IMR-90 (cell line): Measurements from ENCODE around the gene ZG16B. TPM values are rescaled to one million over a fixed set of nuclear protein-coding genes. Genes with fewer than 3 reads are reported as not detected.

Source experiments
- ATAC-seq: fragments of 200-7000 bp; cut with Tn5 transposase; 2 replicates; pipeline ENCODE4 v1.9.1; 2020; ENCODE audit warnings: low read depth, mild to moderate bottlenecking, moderate library complexity
- BruUV-seq: library from RNA; stranded (reverse); fragments of 400-500 nt; replicated peaks from 2 replicates; lab custom pipeline; 2021; lab: Mats Ljungman, UMichigan
- CTCF ChIA-PET: fragments of 300-600 bp; formaldehyde crosslinking; extraction: SDS; loops from one replicate; lab custom pipeline; 2021; ENCODE audit warnings: antibody characterized with exemption; lab: Yijun Ruan, JAX
- POLR2A ChIA-PET: fragments of 300-600 bp; sonication (Branson Sonifier 250); formaldehyde crosslinking; loops from one replicate; lab custom pipeline; 2022; ENCODE audit warnings: antibody characterized with exemption; ENCODE audit not compliant: unreplicated experiment; lab: Charles Lee
- DNase-seq: peaks from one replicate; pipeline ENCODE4 v3.0.0; 2013
- H2AFZ ChIP-seq: replicated peaks from 2 replicates; pipeline ENCODE3; 2013; ENCODE audit warnings: low read length, mild to moderate bottlenecking; ENCODE audit not compliant: poor library complexity
- H2AK5ac ChIP-seq: 2 replicates; pipeline ENCODE4 v1.6.1; 2013; ENCODE audit warnings: low read depth, low read length, inconsistent platforms
- H2AK9ac ChIP-seq: replicated peaks from 2 replicates; pipeline ENCODE3; 2013; ENCODE audit warnings: mild to moderate bottlenecking, low read depth, low read length, moderate library complexity; ENCODE audit not compliant: poor library complexity
- H2BK120ac ChIP-seq: 2 replicates; pipeline ENCODE4 v1.6.1; 2013; ENCODE audit warnings: low read depth, low read length, inconsistent platforms
- H2BK15ac ChIP-seq: 3 replicates; pipeline ENCODE4 v1.6.1; 2013; ENCODE audit warnings: low read depth, low read length, inconsistent platforms
- H2BK20ac ChIP-seq: 2 replicates; pipeline ENCODE4 v1.6.1; 2013; ENCODE audit warnings: low read depth, mild to moderate bottlenecking, inconsistent platforms, low read length, moderate library complexity
- H2BK5ac ChIP-seq: 2 replicates; pipeline ENCODE4 v1.6.1; 2013; ENCODE audit warnings: mild to moderate bottlenecking, low read depth, low read length, inconsistent platforms; ENCODE audit not compliant: poor library complexity, severe bottlenecking
- H3K14ac ChIP-seq: replicated peaks from 2 replicates; pipeline ENCODE4 v1.6.1; 2013; ENCODE audit warnings: low read depth, low read length, inconsistent platforms
- H3K18ac ChIP-seq: 2 replicates; pipeline ENCODE4 v1.6.1; 2013; ENCODE audit warnings: low read depth, low read length, control low read depth
- H3K23ac ChIP-seq: 2 replicates; pipeline ENCODE4 v1.6.1; 2013; ENCODE audit warnings: low read depth, low read length, inconsistent platforms
- H3K27ac ChIP-seq: 2 replicates; pipeline ENCODE4 v1.5.1; 2013; ENCODE audit warnings: mild to moderate bottlenecking, control low read depth, low read length; ENCODE audit not compliant: insufficient read depth
- H3K27me3 ChIP-seq: 2 replicates; pipeline ENCODE4 v1.6.1; 2013; ENCODE audit warnings: low read length; ENCODE audit not compliant: control insufficient read depth, insufficient read depth
- H3K36me3 ChIP-seq: 2 replicates; pipeline ENCODE4 v1.6.1; 2013; ENCODE audit warnings: low read length, mixed read lengths; ENCODE audit not compliant: control insufficient read depth, insufficient read depth
- H3K4ac ChIP-seq: 2 replicates; pipeline ENCODE4 v1.6.1; 2013; ENCODE audit warnings: low read depth, low read length, inconsistent platforms
- H3K4me1 ChIP-seq: 2 replicates; pipeline ENCODE4 v1.6.1; 2013; ENCODE audit warnings: low read length, mixed read lengths; ENCODE audit not compliant: control insufficient read depth, insufficient read depth
- H3K4me2 ChIP-seq: 2 replicates; pipeline ENCODE4 v1.6.1; 2013; ENCODE audit warnings: low read depth, mild to moderate bottlenecking, control low read depth, low read length, moderate library complexity
- H3K4me3 ChIP-seq: 2 replicates; pipeline ENCODE4 v1.5.1; 2013; ENCODE audit warnings: low read depth, mild to moderate bottlenecking, control low read depth, low read length, moderate library complexity; ENCODE audit not compliant: insufficient read depth
- H3K56ac ChIP-seq: 2 replicates; pipeline ENCODE4 v1.6.1; 2013; ENCODE audit warnings: low read length, inconsistent platforms; ENCODE audit not compliant: insufficient read depth; ENCODE audit errors: extremely low read depth
- H3K79me1 ChIP-seq, 2 experiments: 2 replicates each; pipeline ENCODE4 v1.6.1; 2013; ENCODE audit warnings: low read length in 2 of 2, inconsistent platforms in 1 of 2, low read depth in 1 of 2
- H3K9ac ChIP-seq: 2 replicates; pipeline ENCODE4 v1.6.1; 2013; ENCODE audit warnings: low read depth, low read length, control low read depth
- H3K9me1 ChIP-seq: 2 replicates; pipeline ENCODE4 v1.6.1; 2013; ENCODE audit warnings: low read length, inconsistent platforms; ENCODE audit not compliant: insufficient read depth
- H3K9me3 ChIP-seq: 2 replicates; pipeline ENCODE4 v1.6.1; 2013; ENCODE audit warnings: low read length; ENCODE audit not compliant: control insufficient read depth, insufficient read depth
- H4K20me1 ChIP-seq: 2 replicates; pipeline ENCODE4 v1.6.1; 2013; ENCODE audit warnings: low read length, inconsistent platforms; ENCODE audit not compliant: insufficient read depth
- H4K5ac ChIP-seq: 2 replicates; pipeline ENCODE4 v1.6.1; 2013; ENCODE audit warnings: mild to moderate bottlenecking, low read depth, low read length, control low read depth
- H4K8ac ChIP-seq, 2 experiments: 2 replicates each; pipeline ENCODE4 v1.6.1; 2013; ENCODE audit warnings: low read depth in 2 of 2, low read length in 2 of 2, control low read depth in 1 of 2, inconsistent platforms in 1 of 2
- H4K91ac ChIP-seq: 2 replicates; pipeline ENCODE4 v1.6.1; 2013; ENCODE audit warnings: low read depth, low read length, inconsistent platforms; ENCODE audit not compliant: insufficient read depth
- BHLHE40 ChIP-seq: fragments of 150-350 bp; IDR thresholded peaks from 2 replicates; pipeline ENCODE4 v1.6.1; 2016; ENCODE audit warnings: mild to moderate bottlenecking, low read depth, low read length
- CHD1 ChIP-seq: IDR thresholded peaks from 2 replicates; pipeline ENCODE4 v1.6.1; 2012; ENCODE audit warnings: low read depth, low read length, improper control_type of control experiment
- MXI1 ChIP-seq: IDR thresholded peaks from 2 replicates; pipeline ENCODE4 v1.6.1; 2012; ENCODE audit warnings: low read depth, mild to moderate bottlenecking, low read length, moderate library complexity, borderline replicate concordance
- NFE2L2 ChIP-seq: fragments of 150-350 bp; IDR thresholded peaks from 2 replicates; pipeline ENCODE4 v1.6.1; 2016; ENCODE audit warnings: low read depth, mild to moderate bottlenecking, low read length
- RCOR1 ChIP-seq: IDR thresholded peaks from 2 replicates; pipeline ENCODE4 v1.6.1; 2012; ENCODE audit warnings: mild to moderate bottlenecking, low read length, improper control_type of control experiment; ENCODE audit not compliant: insufficient replicate concordance
- RFX5 ChIP-seq: IDR thresholded peaks from 2 replicates; pipeline ENCODE4 v1.8.0; 2012; ENCODE audit warnings: low read depth, mild to moderate bottlenecking, low read length, moderate library complexity
- USF2 ChIP-seq: fragments of 150-350 bp; IDR thresholded peaks from 2 replicates; pipeline ENCODE4 v1.6.1; 2017; ENCODE audit warnings: mild to moderate bottlenecking, antibody characterized with exemption, low read length, low read depth
- WGBS, 2 experiments: methylation state at CpG; one replicate each; pipeline versions ENCODE4 v1.1.5 to v1.1.7; 2013; ENCODE audit warnings: missing lambda C conversion rate in 2 of 2; ENCODE audit not compliant: insufficient read length in 1 of 2; ENCODE audit errors: extremely low coverage in 2 of 2; 5-methylcytosine and 5-hydroxymethylcytosine counted together
- dilution Hi-C: fragments of 300-500 bp; cut with HindIII; formaldehyde crosslinking; loops from one replicate; pipeline ENCODE4 v1.14.3; 2018; ENCODE audit warnings: low sequenced_read_pairs; ENCODE audit not compliant: unreplicated experiment
- in situ Hi-C: fragments of 300-500 bp; cut with MboI; formaldehyde crosslinking; loops from 3 replicates; pipeline ENCODE4 v1.14.3; 2019; ENCODE audit warnings: low sequenced_read_pairs, inconsistent platforms, mixed read lengths
- intact Hi-C: fragments of 100-400 bp; cut with micrococcal nuclease; formaldehyde crosslinking; loops from 2 replicates; pipeline ENCODE4 v1.10.0; 2022
- polyA plus RNA-seq, 3 experiments: library from polyadenylated mRNA; depleted of rRNA; stranded (reverse); fragments of >200 nt; gene quantifications; 2 replicates each; pipeline ENCODE4 v1.2.3, GENCODE V29; 2012; ENCODE audit warnings: low replicate concordance in 1 of 3
- total RNA-seq: library from RNA; depleted of rRNA; stranded (reverse); fragments of >200 nt; gene quantifications from 2 replicates; pipeline ENCODE4 v1.2.3, GENCODE V29; 2012

Gene ZG16B
- total and polyA plus RNA-seq, 2 of the 4 experiments (the other 2 are of a cell fraction) = 0.54 to 0.65 TPM

- H2BK120ac ChIP-seq = no peak overlapping the region
- no peak overlapping the region for H4K91ac ChIP-seq
- H3K9ac ChIP-seq = no peak overlapping the region
- no peak overlapping the region for H4K8ac ChIP-seq
- in situ Hi-C loops (no loop called here), intact Hi-C loops (no loop called here), dilution Hi-C loops (no loop called here)
- no peak overlapping the region for H3K4me3 ChIP-seq
- H4K20me1 ChIP-seq = no peaks in the 10 kb centered on the region
- H2BK20ac ChIP-seq = no peak overlapping the region
- H3K27ac ChIP-seq = no peak overlapping the region
- ChIA-PET POLR2A (no interaction called here), CTCF (no interaction called here)
- no TSS peak for BruUV-seq
- H2AFZ ChIP-seq = peak overlapping the region; percentile 58
- H3K23ac ChIP-seq = no peak overlapping the region
- no peak overlapping the region for H3K18ac ChIP-seq
- H3K4me1 ChIP-seq = 0 out of 2 replicates have a peak, but pooled peaks cover 2% of the 10 kb centered on the region
- DNase-seq = no peak
- H2AK9ac ChIP-seq = no peak overlapping the region
- H3K14ac ChIP-seq = no peak overlapping the region
- ATAC-seq = no peak
- H3K27me3 ChIP-seq = peaks cover 21% of the 10 kb centered on the region
- no peak overlapping the region for H2BK15ac ChIP-seq
- H3K4me2 ChIP-seq = no peak overlapping the region
- H3K36me3 ChIP-seq = no peaks in the 10 kb centered on the region
- 80% methylated on average over 1 of the region's 10 CpGs; no CpG with 5 or more reads in 1 of the 2 experiments for WGBS, 2 experiments
- H3K9me3 ChIP-seq = peaks cover 10% of the 10 kb centered on the region
- no peak overlapping the region for H4K5ac ChIP-seq
- H3K4ac ChIP-seq = no peak overlapping the region
- no peak overlapping the region for H2BK5ac ChIP-seq
- H2AK5ac ChIP-seq = no peak overlapping the region
- H3K79me1 ChIP-seq = no peaks in the 10 kb centered on the region
- H3K56ac ChIP-seq = no peak overlapping the region
- no peak for TF ChIP-seq RFX5
- TF ChIP-seq BHLHE40 = no peak
- no peak for TF ChIP-seq CHD1
- no peak for TF ChIP-seq USF2
- TF ChIP-seq MXI1 = no peak
- TF ChIP-seq RCOR1 = no peak
- TF ChIP-seq NFE2L2 = no peak
- H3K9me1 ChIP-seq = no peaks in the 10 kb centered on the region
Measured at GRCh38 chr16:2859686-2860265, 29.7 kb downstream of the ZG16B start.
